HepG2 (cell line): ENCODE measurements around the gene CA6. TPM values are rescaled to one million over a fixed set of nuclear protein-coding genes. Genes with fewer than 3 reads are reported as not detected.

Experiments used
- BRCA1 ChIP-seq: sonication (generic); formaldehyde crosslinking; IDR thresholded peaks from 2 replicates; pipeline ENCODE4 v1.4.0; 2020; ENCODE audit warnings: missing genetic modification reagents
- HNRNPLL ChIP-seq: fragments of 200-400 bp; formaldehyde crosslinking; IDR thresholded peaks from 2 replicates; pipeline ENCODE4 v1.6.1; 2017; ENCODE audit warnings: mild to moderate bottlenecking, low read depth, low read length; ENCODE audit not compliant: poor library complexity, severe bottlenecking
- KAT2B ChIP-seq: fragments of 150-350 bp; IDR thresholded peaks from 2 replicates; pipeline ENCODE4 v1.6.1; 2014; ENCODE audit warnings: low read depth, low read length, borderline replicate concordance
- KAT8 ChIP-seq: IDR thresholded peaks from 2 replicates; pipeline ENCODE4 v1.6.1; 2016; ENCODE audit warnings: missing genetic modification reagents, missing compliant biosample characterization
- KLF9 ChIP-seq: IDR thresholded peaks from 2 replicates; pipeline ENCODE4 v1.6.1; 2016; ENCODE audit warnings: low read depth
- MIER2 ChIP-seq: IDR thresholded peaks from 2 replicates; pipeline ENCODE4 v1.6.1; 2016; ENCODE audit warnings: missing biosample characterization, missing genetic modification reagents
- MIER3 ChIP-seq: IDR thresholded peaks from 2 replicates; pipeline ENCODE4 v1.6.1; 2016; ENCODE audit warnings: missing compliant biosample characterization, borderline replicate concordance
- MIXL1 ChIP-seq: IDR thresholded peaks from 2 replicates; pipeline ENCODE4 v1.6.1; 2016
- NKX3-1 ChIP-seq: sonication (generic); formaldehyde crosslinking; IDR thresholded peaks from 2 replicates; pipeline ENCODE4 v1.5.0; 2020; ENCODE audit warnings: missing genetic modification reagents
- PAXIP1 ChIP-seq: sonication (generic); formaldehyde crosslinking; conservative IDR thresholded peaks from 2 replicates; pipeline ENCODE4 v1.4.0; 2020; ENCODE audit warnings: mild to moderate bottlenecking, missing genetic modification reagents, moderate library complexity
- PHF20 ChIP-seq: sonication (generic); formaldehyde crosslinking; IDR thresholded peaks from 2 replicates; pipeline ENCODE4 v1.5.0; 2020; ENCODE audit warnings: mild to moderate bottlenecking, missing genetic modification reagents
- SALL1 ChIP-seq: sonication (generic); formaldehyde crosslinking; IDR thresholded peaks from 2 replicates; pipeline ENCODE4 v1.8.0; 2022; ENCODE audit warnings: mild to moderate bottlenecking, missing genetic modification reagents
- ZNF3 ChIP-seq: IDR thresholded peaks from 2 replicates; pipeline ENCODE4 v1.7.0; 2017; ENCODE audit warnings: inconsistent platforms
- ZNF30 ChIP-seq: sonication (generic); formaldehyde crosslinking; IDR thresholded peaks from 2 replicates; pipeline ENCODE4 v1.5.0; 2020; ENCODE audit warnings: mild to moderate bottlenecking, missing genetic modification reagents
- ZNF335 ChIP-seq: sonication (generic); formaldehyde crosslinking; IDR thresholded peaks from 2 replicates; pipeline ENCODE4 v1.4.0; 2020; ENCODE audit warnings: missing genetic modification reagents
- ZNF616 ChIP-seq: sonication (generic); formaldehyde crosslinking; IDR thresholded peaks from 2 replicates; pipeline ENCODE4 v1.5.0; 2020; ENCODE audit warnings: low read depth, mild to moderate bottlenecking, missing genetic modification reagents
- ZNF670 ChIP-seq: sonication (generic); formaldehyde crosslinking; IDR thresholded peaks from 2 replicates; pipeline ENCODE4 v1.8.0; 2022; ENCODE audit warnings: mild to moderate bottlenecking, missing genetic modification reagents, borderline replicate concordance
- ZNF790 ChIP-seq: sonication (generic); formaldehyde crosslinking; IDR thresholded peaks from 2 replicates; pipeline ENCODE4 v1.8.0; 2022; ENCODE audit warnings: missing genetic modification reagents, mild to moderate bottlenecking, borderline replicate concordance
- polyA plus RNA-seq, 8 experiments: library from polyadenylated mRNA; depleted of rRNA in 3 of 8; stranded (reverse) in 7 of 8; unstranded in 1 of 8; fragments of >200 nt; fragmentation: Illumina TruSeq in 4 of 8; extraction: Trizol in 4 of 8; gene quantifications; 2 replicates each; pipeline versions ENCODE4 v1.2.1 to v1.2.3, GENCODE V29; 2011 to 2016; ENCODE audit warnings: low read depth in 4 of 8, missing spikeins in 1 of 8, mixed read lengths in 1 of 8; ENCODE audit not compliant: insufficient read depth in 1 of 8
- total RNA-seq, 5 experiments: library from RNA; depleted of rRNA; stranded (reverse); fragments of >200 nt; fragmentation: Illumina TruSeq; extraction: Trizol; gene quantifications; 2 replicates each; pipeline ENCODE4 v1.2.3, GENCODE V29; 2016; ENCODE audit warnings: low read depth in 1 of 5
- TF ChIP-seq, protein P1 (sequence below): IDR thresholded peaks from 2 replicates; pipeline ENCODE4 v1.6.1; 2016; ENCODE audit warnings: missing compliant biosample characterization, missing genetic modification reagents, borderline replicate concordance
- TF ChIP-seq, protein P2 (sequence below): sonication (generic); formaldehyde crosslinking; IDR thresholded peaks from 2 replicates; pipeline ENCODE4 v1.8.1; 2022; ENCODE audit warnings: low read depth, mild to moderate bottlenecking, missing genetic modification reagents
- TF ChIP-seq, protein P3 (sequence below): conservative IDR thresholded peaks from 2 replicates; pipeline ENCODE4 v1.6.1; 2018; ENCODE audit warnings: missing genetic modification reagents

Gene CA6
- total and polyA plus RNA-seq, 2 of the 13 experiments (the other 11 are each of a cell fraction or from before 2014, with no cell fraction given), result not detected

DNA sequence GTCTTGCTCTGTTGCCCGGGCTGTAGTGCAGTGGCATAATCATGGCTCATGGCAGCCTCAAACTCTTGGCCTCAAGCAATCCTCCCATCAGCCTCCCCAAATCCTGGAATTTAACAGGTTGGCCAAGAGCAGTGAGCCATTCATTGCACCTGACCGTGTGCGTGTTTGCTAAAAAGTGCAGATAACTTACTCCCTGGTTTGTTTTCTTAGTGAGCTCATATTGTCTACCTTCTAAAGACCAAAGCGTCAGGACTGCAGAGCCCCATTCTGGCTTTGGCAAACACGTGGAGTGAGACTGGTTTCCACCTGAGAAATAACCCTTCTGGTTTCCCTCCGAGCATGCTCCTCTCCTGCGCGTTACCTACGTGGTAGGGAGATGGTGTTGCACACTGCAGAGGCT lies 32.2 kb upstream of the CA6 start (continued):
- TF ChIP-seq, protein P1, sequence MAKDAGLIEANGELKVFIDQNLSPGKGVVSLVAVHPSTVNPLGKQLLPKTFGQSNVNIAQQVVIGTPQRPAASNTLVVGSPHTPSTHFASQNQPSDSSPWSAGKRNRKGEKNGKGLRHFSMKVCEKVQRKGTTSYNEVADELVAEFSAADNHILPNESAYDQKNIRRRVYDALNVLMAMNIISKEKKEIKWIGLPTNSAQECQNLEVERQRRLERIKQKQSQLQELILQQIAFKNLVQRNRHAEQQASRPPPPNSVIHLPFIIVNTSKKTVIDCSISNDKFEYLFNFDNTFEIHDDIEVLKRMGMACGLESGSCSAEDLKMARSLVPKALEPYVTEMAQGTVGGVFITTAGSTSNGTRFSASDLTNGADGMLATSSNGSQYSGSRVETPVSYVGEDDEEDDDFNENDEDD (CRISPR knock-in tag), result peak; percentile 76; the same call in 1 of the 2 replicates
- TF ChIP-seq ZNF30 (CRISPR knock-in tag) (no peak), KAT2B (no peak), BRCA1 (peak; percentile 89), MIXL1 (CRISPR knock-in tag) (peak; percentile 73), PAXIP1 (CRISPR knock-in tag) (peak; percentile 73), ZNF3 (CRISPR knock-in tag) (no peak), ZNF790 (CRISPR knock-in tag) (no peak), ZNF335 (CRISPR knock-in tag) (peak; percentile 81), KAT8 (CRISPR knock-in tag) (no peak; the same call in 1 of the 2 replicates), ZNF616 (CRISPR knock-in tag) (no peak), MIER3 (CRISPR knock-in tag) (peak; percentile 46; the same call in 1 of the 2 replicates), NKX3-1 (CRISPR knock-in tag) (peak; percentile 78; the same call in 1 of the 2 replicates), HNRNPLL (no peak), KLF9 (no peak), PHF20 (CRISPR knock-in tag) (0 out of 2 replicates have a peak, but pooled peaks have one; percentile 18), SALL1 (CRISPR knock-in tag) (peak; percentile 87), ZNF670 (0 out of 2 replicates have a peak, but pooled peaks have one; percentile 39), MIER2 (CRISPR knock-in tag) (0 out of 2 replicates have a peak, but pooled peaks have one; percentile 36)
- TF ChIP-seq, protein P2, sequence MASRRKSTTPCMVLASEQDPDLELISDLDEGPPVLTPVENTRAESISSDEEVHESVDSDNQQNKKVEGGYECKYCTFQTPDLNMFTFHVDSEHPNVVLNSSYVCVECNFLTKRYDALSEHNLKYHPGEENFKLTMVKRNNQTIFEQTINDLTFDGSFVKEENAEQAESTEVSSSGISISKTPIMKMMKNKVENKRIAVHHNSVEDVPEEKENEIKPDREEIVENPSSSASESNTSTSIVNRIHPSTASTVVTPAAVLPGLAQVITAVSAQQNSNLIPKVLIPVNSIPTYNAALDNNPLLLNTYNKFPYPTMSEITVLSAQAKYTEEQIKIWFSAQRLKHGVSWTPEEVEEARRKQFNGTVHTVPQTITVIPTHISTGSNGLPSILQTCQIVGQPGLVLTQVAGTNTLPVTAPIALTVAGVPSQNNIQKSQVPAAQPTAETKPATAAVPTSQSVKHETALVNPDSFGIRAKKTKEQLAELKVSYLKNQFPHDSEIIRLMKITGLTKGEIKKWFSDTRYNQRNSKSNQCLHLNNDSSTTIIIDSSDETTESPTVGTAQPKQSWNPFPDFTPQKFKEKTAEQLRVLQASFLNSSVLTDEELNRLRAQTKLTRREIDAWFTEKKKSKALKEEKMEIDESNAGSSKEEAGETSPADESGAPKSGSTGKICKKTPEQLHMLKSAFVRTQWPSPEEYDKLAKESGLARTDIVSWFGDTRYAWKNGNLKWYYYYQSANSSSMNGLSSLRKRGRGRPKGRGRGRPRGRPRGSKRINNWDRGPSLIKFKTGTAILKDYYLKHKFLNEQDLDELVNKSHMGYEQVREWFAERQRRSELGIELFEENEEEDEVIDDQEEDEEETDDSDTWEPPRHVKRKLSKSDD, result 0 out of 2 replicates have a peak, but pooled peaks have one; percentile 30
- TF ChIP-seq, protein P3, sequence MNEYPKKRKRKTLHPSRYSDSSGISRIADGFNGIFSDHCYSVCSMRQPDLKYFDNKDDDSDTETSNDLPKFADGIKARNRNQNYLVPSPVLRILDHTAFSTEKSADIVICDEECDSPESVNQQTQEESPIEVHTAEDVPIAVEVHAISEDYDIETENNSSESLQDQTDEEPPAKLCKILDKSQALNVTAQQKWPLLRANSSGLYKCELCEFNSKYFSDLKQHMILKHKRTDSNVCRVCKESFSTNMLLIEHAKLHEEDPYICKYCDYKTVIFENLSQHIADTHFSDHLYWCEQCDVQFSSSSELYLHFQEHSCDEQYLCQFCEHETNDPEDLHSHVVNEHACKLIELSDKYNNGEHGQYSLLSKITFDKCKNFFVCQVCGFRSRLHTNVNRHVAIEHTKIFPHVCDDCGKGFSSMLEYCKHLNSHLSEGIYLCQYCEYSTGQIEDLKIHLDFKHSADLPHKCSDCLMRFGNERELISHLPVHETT (CRISPR knock-in tag), result 0 out of 2 replicates have a peak, but pooled peaks have one; percentile 51
